Activated CD8-positive, alpha-beta memory T cell treated with anti-CD3 and anti-CD28 coated beads, Interleukin-2, amount 10 ng/mL, durations not matched to agents 7 days and 5 days (primary cell): Measurements from ENCODE around the gene ZFP91. TPM values are rescaled to one million over a fixed set of nuclear protein-coding genes. Genes with fewer than 3 reads are reported as not detected.
"Not testable (repeated sequence)": the region's sequence is repeated elsewhere in the genome, so short reads cannot be mapped to it uniquely, and the experiment has no call there.

Experiments
- ATAC-seq: fragments of 150-1000 bp; cut with Tn5 transposase; one replicate; pipeline ENCODE4 v1.10.0; 2021; ENCODE audit warnings: moderate library complexity
- CTCF ChIA-PET: fragments of 350-600 bp; sonication (Branson Sonifier 250); formaldehyde crosslinking; loops from one replicate; lab custom pipeline; 2021; ENCODE audit warnings: antibody characterized with exemption; lab: Charles Lee
- DNase-seq: peaks from one replicate; pipeline ENCODE4 v3.0.0-alpha.2; 2020
- H3K27ac Mint-ChIP-seq: one replicate; pipeline ENCODE4 v1.8.0; 2021; ENCODE audit warnings: mild to moderate bottlenecking, mixed read lengths
- H3K27me3 Mint-ChIP-seq: one replicate; pipeline ENCODE4 v1.8.0; 2021; ENCODE audit warnings: mixed read lengths
- H3K36me3 Mint-ChIP-seq: one replicate; pipeline ENCODE4 v1.8.0; 2021; ENCODE audit warnings: mild to moderate bottlenecking, mixed read lengths
- H3K4me1 Mint-ChIP-seq: one replicate; pipeline ENCODE4 v1.8.0; 2021; ENCODE audit warnings: mixed read lengths
- H3K4me3 Mint-ChIP-seq: one replicate; pipeline ENCODE4 v1.8.0; 2021; ENCODE audit warnings: mild to moderate bottlenecking, moderate library complexity, mixed read lengths
- H3K9me3 Mint-ChIP-seq: one replicate; pipeline ENCODE4 v1.8.0; 2022; ENCODE audit warnings: low read depth, mixed read lengths
- total RNA-seq, 2 experiments: library from RNA; stranded (reverse); gene quantifications; one replicate each; pipeline ENCODE4 v1.2.3, GENCODE V29; 2021

The ZFP91 gene, protein sequence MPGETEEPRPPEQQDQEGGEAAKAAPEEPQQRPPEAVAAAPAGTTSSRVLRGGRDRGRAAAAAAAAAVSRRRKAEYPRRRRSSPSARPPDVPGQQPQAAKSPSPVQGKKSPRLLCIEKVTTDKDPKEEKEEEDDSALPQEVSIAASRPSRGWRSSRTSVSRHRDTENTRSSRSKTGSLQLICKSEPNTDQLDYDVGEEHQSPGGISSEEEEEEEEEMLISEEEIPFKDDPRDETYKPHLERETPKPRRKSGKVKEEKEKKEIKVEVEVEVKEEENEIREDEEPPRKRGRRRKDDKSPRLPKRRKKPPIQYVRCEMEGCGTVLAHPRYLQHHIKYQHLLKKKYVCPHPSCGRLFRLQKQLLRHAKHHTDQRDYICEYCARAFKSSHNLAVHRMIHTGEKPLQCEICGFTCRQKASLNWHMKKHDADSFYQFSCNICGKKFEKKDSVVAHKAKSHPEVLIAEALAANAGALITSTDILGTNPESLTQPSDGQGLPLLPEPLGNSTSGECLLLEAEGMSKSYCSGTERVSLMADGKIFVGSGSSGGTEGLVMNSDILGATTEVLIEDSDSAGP
- total RNA-seq, result 10 to 100 TPM; 54.8 to 69.7 TPM

DNA sequence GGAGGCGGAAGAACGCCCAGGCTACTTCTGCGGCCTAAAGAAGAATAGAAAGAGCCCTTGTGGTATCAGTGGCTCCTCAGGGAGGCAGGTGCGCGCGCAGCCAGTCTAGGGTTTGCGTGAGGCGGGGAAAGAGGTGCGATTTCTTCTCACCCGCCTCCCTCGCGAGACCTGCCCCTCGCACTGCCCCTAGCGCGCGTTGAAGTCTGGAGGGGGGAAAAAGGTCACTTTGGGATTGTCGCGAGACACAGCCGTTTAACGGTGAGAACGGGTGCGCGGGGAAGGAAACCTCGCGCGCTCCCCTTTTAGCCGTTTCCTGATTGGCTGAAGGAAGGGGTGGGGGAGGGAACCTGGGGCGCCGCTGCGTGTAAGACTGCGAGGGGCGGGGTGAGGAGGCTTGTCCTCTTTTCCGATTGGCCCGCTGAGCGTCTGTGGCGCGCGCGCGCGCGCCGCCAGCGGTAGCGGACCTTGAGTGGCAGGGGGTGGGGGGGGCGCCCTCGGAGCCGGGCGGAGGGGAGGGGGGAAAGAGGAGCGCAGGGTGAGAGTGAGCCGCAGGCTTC is at the start of gene ZFP91:
Gene ZFP91, plus strand, starts transcription at position 429 of the 557 bp plus-strand sequence. CDS start 219 bp downstream, outside the sequence.
- H3K27me3 Mint-ChIP-seq, result no peaks in the 10 kb centered on the region
- peak; percentile 58 for ATAC-seq
- CTCF ChIA-PET, result interaction anchor here (0.9 to 4.4 kb wide), 5 partner anchors 11 to 74 kb away, joined by 3 to 25 read pairs (median 3); no protein-coding TSS in a partner anchor
- H3K4me1 Mint-ChIP-seq, result peaks cover 48% of the 10 kb centered on the region
- H3K27ac Mint-ChIP-seq, result peak within 1 kb of the TSS; percentile 97
- H3K9me3 Mint-ChIP-seq, result no peaks in the 10 kb centered on the region
- H3K4me3 Mint-ChIP-seq, result peak within 1 kb of the TSS; percentile 99
- peaks cover 28% of the 10 kb centered on the region for H3K36me3 Mint-ChIP-seq
- DNase-seq, result peak; percentile 98

DNA sequence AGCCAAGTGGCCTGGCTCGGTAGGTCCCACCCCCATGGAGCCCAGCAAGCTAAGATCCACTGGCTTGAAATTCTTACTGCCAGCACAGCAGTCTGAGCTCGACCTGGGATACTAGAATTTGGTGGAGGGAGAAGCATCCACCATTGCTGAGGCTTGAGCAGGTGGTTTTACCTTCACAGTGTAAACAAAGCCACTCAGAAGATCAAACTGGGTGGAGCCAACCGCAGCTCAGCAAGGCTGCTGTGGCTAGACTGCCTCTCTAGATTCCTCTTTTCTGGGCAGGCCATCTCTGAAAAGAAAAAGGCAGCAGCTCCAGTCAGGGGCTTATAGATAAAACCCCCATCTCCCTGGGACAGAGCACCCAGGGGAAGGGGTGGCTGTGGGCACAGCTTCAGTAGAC is 48.6 kb upstream of the ZFP91 start:
- no peak overlapping the region for H3K4me3 Mint-ChIP-seq
- DNase-seq (no peak), ATAC-seq (peak; percentile 50)
- H3K27ac Mint-ChIP-seq, result no peak overlapping the region
- H3K9me3 Mint-ChIP-seq, result no peaks in the 10 kb centered on the region
- H3K36me3 Mint-ChIP-seq, result peaks cover 66% of the 10 kb centered on the region
- peaks cover 38% of the 10 kb centered on the region for H3K4me1 Mint-ChIP-seq
- CTCF ChIA-PET, result interaction anchor here (1.2 kb wide), 1 partner anchor 18 kb away, joined by 3 read pairs; no protein-coding TSS in a partner anchor
- no peaks in the 10 kb centered on the region for H3K27me3 Mint-ChIP-seq

DNA sequence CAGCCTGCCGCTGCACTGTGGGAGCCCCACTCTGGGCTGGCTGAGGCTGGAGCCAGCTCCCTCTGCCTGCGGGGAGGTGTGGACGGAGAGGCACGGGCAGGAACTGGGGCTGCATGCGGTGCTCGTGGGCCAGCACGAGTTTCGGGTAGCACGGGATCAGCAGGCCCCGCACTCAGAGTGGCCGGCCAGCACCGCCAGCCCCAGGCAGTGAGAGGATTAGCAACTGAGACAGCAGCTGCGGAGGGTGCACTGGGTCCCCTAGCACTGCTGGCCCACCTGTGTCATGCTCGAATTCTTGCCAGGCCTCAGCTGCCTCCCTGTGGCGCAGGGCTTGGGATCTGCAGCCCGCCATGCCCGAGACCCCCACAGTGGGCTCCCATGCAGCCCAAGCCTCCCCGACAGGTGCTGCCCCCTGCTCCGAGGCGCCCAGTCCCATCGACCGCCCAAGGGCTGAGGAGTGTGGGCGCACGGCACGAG is 47.0 kb upstream of the ZFP91 start:
- ATAC-seq, result no peak
- no peak for DNase-seq
- H3K9me3 Mint-ChIP-seq, result no peaks in the 10 kb centered on the region
- CTCF ChIA-PET, result interaction anchor here (1.4 to 1.7 kb wide), 2 partner anchors 15 to 1074 kb away, joined by 3 to 4 read pairs; no protein-coding TSS in a partner anchor
- H3K36me3 Mint-ChIP-seq, result peaks cover 79% of the 10 kb centered on the region
- H3K27me3 Mint-ChIP-seq, result no peaks in the 10 kb centered on the region
- H3K4me1 Mint-ChIP-seq, result peaks cover 28% of the 10 kb centered on the region
- no peak overlapping the region for H3K4me3 Mint-ChIP-seq
- H3K27ac Mint-ChIP-seq, result no peak overlapping the region

DNA sequence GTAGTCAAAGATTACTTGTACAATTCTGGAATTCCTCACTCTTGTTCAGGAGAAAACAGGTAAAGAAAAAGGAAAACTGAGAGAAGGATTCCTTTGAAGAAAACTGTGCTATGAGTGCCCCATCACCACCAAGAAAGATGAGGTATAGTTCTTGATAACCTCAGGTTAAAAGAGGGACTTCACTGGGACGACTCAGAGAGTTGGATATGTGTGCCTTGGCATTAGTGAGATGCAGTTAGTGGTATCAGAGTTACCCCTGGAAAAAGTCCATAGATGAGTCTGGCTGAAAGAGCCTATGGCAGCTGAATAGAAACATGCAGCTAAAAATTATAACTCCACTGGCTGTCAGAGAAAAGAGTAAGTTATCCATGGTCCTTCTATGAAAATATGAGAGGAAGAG is 32.0 kb upstream of the ZFP91 start:
- Mint-ChIP-seq H3K27me3 (no peaks in the 10 kb centered on the region), H3K27ac (no peak overlapping the region), H3K4me3 (no peak overlapping the region), H3K36me3 (peaks cover 69% of the 10 kb centered on the region), H3K4me1 (no peaks in the 10 kb centered on the region), H3K9me3 (no peaks in the 10 kb centered on the region)
- CTCF ChIA-PET, result interaction anchor here (1.2 kb wide), 1 partner anchor 21 kb away, joined by 3 read pairs; no protein-coding TSS in a partner anchor
- no peak for ATAC-seq
- DNase-seq, result no peak

DNA sequence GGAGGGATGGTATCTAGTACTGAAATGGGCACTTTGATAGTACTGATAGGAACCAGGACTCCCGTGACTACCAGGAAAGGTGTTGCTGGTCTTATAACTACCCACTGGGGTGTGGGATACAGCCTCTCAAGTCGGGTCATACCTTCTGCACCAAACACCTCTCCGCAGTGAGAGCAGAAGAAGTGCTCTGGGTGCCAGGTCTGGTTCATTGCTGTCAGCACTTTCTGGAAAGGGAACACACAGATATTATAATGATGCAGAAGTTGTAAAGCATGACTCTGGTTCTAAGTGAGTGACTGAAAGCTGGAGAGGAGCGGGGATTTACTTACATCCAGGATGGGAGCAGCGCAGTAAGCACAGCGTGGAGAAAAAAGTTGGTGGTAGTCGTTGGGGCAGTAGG is 29.2 kb upstream of the ZFP91 start:
- DNase-seq, result no peak
- ATAC-seq, result no peak
- Mint-ChIP-seq H3K27ac (no peak overlapping the region), H3K36me3 (peaks cover 78% of the 10 kb centered on the region), H3K9me3 (no peaks in the 10 kb centered on the region), H3K4me3 (no peak overlapping the region), H3K4me1 (peaks cover 5% of the 10 kb centered on the region), H3K27me3 (no peaks in the 10 kb centered on the region)
- CTCF ChIA-PET, result no interaction called here

DNA sequence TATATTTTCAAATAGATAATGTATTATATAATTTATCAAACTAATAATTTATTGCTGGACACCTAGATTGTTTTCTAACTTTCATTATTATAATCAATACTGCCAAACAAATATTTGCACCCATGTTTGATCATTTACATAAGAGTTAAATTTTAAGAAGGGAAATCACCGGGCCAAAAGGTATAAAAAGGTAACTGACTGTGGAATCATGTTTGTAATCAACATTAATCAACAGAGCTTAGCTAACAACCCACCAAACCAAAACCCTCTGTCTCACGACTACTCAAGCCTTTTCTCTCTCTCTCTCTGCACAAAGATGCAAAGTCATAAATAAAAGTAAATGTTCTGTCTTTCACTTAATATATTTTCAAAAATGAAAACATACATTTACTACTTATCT is 18.0 kb upstream of the ZFP91 start:
- H3K4me1 Mint-ChIP-seq, result peaks cover 41% of the 10 kb centered on the region
- no peaks in the 10 kb centered on the region for H3K9me3 Mint-ChIP-seq
- CTCF ChIA-PET, result interaction anchor here (1.3 kb wide), 1 partner anchor 16 kb away, joined by 3 read pairs; no protein-coding TSS in a partner anchor
- H3K27ac Mint-ChIP-seq, result no peak overlapping the region
- no peak overlapping the region for H3K4me3 Mint-ChIP-seq
- ATAC-seq, result no peak
- peaks cover 45% of the 10 kb centered on the region for H3K36me3 Mint-ChIP-seq
- H3K27me3 Mint-ChIP-seq, result no peaks in the 10 kb centered on the region
- DNase-seq, result no peak

DNA sequence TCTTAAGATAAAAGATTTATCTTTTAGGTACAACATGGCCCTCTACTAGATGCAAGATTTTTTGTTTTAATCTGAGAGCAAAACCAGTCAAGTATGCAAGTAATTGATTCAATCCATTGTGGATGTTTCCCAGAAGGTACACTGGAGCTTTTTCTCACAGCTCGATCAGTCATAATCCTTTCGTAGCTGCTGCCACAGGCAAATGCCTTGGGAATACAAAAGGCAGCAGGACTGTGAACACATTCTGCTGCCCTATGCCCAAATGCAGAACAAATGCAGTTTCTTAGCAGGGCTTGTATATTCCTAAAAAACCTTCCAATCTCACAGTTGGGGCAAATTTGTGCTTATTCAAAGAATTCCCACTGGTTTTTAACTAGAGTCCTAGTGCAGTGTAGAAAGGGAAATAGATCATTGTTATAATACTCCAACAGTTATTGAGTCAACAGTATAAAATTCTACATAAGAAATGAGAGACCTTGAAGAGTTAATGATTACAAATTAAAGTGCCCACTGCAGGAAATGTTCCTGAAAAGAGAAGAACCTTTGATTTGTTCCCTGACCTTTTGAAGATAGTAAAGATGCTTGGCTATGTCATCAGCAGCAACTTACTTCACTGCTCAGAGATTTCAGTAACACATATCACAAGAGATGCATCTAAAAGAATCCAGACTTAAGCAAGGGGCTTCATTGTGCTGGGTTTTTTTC is 17.3 kb upstream of the ZFP91 start:
- Mint-ChIP-seq H3K4me3 (no peak overlapping the region), H3K4me1 (peaks cover 42% of the 10 kb centered on the region), H3K27ac (no peak overlapping the region), H3K36me3 (peaks cover 47% of the 10 kb centered on the region), H3K9me3 (no peaks in the 10 kb centered on the region), H3K27me3 (no peaks in the 10 kb centered on the region)
- CTCF ChIA-PET, result interaction anchor here (1.3 to 1.4 kb wide), 2 partner anchors 15 to 68 kb away, joined by 3 to 4 read pairs; no protein-coding TSS in a partner anchor
- no peak for ATAC-seq
- no peak for DNase-seq

DNA sequence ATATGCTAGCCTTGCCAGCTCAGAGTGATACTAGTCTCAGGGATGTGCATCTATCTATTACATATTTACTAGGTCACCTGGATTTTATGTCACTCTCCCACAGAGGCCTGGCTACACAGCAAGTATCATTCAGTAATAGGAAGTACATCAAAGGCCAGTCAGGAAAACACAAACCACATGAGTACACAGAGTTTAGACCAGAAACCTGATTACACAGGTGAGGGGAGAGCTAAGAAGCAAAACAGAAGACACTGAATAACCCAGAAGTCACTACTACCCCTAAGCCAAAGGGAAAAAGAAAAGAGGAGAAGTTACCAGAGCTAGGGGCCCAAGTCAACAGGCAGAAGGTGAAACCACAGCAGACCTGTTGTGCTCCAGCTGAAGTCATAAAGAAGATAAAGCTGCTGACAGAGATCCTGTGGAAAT is 16.5 kb upstream of the ZFP91 start:
- CTCF ChIA-PET, result interaction anchor here (1.4 kb wide), 1 partner anchor 67 kb away, joined by 4 read pairs; no protein-coding TSS in a partner anchor
- Mint-ChIP-seq H3K27me3 (no peaks in the 10 kb centered on the region), H3K4me3 (no peak overlapping the region), H3K36me3 (peaks cover 43% of the 10 kb centered on the region), H3K4me1 (peaks cover 43% of the 10 kb centered on the region), H3K27ac (peak overlapping the region; percentile 69), H3K9me3 (no peaks in the 10 kb centered on the region)
- ATAC-seq (peak; percentile 36), DNase-seq (no peak)

DNA sequence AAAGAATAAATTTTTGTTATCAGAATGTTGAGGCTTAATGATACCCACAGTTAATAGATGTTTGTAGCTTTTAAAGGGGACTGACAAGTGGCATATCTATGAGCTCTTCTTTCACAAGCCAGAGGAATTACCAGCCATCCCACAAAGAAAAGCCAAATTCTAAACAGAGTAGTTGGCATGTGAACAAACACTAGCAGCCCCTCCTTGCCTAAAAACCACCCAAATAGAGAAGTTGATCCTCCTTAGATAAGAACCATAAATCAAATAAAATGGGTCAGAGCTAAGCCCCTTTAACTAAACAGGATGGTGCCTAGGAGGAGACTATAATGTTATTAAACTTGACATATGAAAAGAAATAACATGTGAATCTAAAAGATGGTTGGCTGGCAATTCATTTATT is 14.6 kb upstream of the ZFP91 start:
- CTCF ChIA-PET, result interaction anchor here (1.0 to 1.8 kb wide), 3 partner anchors 11 to 18 kb away, joined by 3 to 8 read pairs (median 4); partner anchors contain the start of gene LPXN
- Mint-ChIP-seq H3K27me3 (no peaks in the 10 kb centered on the region), H3K27ac (peak overlapping the region; percentile 35), H3K4me3 (no peak overlapping the region), H3K4me1 (peaks cover 60% of the 10 kb centered on the region), H3K36me3 (peaks cover 51% of the 10 kb centered on the region), H3K9me3 (no peaks in the 10 kb centered on the region)
- no peak for DNase-seq
- ATAC-seq, result no peak

DNA sequence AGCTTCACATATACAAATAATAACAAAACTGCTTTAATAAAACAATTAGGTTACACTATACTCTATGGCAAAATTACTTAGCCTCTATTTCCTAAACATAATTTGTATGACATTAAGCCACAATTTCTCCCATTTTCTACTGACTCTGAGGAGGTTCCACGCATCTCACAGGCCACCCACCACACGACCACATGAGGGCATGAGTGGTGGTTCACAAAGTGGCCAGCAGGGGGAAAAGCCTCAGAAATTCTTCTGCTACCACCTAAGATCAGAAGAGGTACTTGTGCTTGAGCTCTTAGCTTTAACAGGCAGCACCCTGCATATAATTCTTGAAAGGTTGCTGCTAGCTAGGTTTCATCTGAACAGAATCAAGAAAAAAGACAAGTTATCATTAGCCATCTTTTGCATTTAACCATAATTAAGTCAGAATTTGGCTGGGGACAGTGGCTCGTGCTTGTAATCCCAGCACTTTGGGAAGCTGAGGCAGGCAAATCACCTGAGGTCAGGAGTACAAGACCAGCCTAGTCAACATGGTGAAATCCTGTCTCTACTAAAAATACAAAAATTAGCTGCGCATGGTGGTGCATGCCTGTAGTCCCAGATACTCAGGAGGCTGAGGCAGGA is 10.9 kb upstream of the ZFP91 start:
- ATAC-seq (peak; percentile 95), DNase-seq (peak; percentile 85)
- peak overlapping the region; percentile 38 for H3K4me3 Mint-ChIP-seq
- no peaks in the 10 kb centered on the region for H3K9me3 Mint-ChIP-seq
- CTCF ChIA-PET, result interaction anchor here (0.6 to 3.4 kb wide), 21 partner anchors 8 to 891 kb away, joined by 3 to 28 read pairs (median 4); partner anchors contain the start of genes LPXN and ZFP91
- H3K27me3 Mint-ChIP-seq, result no peaks in the 10 kb centered on the region
- H3K36me3 Mint-ChIP-seq, result peaks cover 55% of the 10 kb centered on the region
- H3K27ac Mint-ChIP-seq, result peak overlapping the region; percentile 78
- peaks cover 71% of the 10 kb centered on the region for H3K4me1 Mint-ChIP-seq

DNA sequence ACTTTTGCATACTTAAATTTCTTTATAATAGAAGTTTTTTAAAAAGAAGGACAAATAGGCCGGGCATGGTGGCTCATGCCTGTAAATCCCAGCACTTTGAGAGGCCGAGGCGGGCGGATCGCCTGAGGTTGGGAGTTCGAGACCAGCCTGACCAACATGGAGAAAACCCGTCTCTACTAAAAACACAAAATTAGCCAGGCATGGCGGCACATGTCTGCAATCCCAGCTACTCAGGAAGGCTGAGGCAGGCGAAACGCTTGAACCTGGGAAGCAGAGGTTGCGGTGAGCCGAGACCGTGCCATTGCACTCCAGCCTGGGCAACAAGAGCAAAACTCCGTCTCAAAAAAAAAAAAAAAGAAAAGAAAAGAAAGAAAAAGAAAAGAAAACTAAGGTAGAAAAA is 6.0 kb upstream of the ZFP91 start:
- not testable (repeated sequence) for DNase-seq, ATAC-seq, H3K27me3 Mint-ChIP-seq, H3K9me3 Mint-ChIP-seq
- H3K36me3 Mint-ChIP-seq, result peaks cover 44% of the 10 kb centered on the region
- peak overlapping the region; percentile 99 for H3K4me3 Mint-ChIP-seq
- peaks cover 63% of the 10 kb centered on the region for H3K4me1 Mint-ChIP-seq
- CTCF ChIA-PET, result interaction anchor here (1.1 to 1.4 kb wide), 2 partner anchors 56 to 57 kb away, joined by 4 to 5 read pairs; no protein-coding TSS in a partner anchor
- peak overlapping the region; percentile 95 for H3K27ac Mint-ChIP-seq

DNA sequence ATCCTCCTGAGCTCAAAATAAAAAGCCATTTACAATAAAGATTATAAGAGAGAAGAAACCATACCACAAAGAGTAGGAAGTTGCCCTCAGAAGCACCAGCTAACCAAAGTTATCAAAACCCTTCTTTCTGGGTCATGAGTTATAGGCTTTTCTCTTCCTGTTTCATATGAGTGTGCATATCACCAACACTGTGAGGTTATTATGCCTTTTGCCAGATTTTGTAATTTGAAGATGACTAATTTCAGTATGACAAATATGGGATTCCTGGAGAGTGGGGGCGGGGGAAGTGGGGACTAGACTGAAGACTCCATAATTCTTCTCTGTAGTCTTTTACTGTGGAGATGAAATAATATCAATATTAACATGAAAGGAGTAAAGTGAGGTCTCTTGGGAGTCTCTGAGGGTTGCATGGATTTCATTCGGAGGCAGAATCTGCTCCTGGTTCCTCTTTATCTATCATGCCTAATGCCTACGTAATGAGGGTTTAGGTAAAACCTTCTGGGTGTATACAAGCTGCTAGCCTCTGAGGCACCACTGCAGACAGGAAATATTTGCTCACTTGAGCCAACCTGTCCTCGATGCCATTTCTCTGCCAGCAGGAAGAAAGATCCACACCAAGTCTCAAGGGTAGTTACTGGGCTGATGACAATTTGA is 5.3 kb upstream of the ZFP91 start:
- Mint-ChIP-seq H3K4me1 (peaks cover 56% of the 10 kb centered on the region), H3K27ac (peak overlapping the region; percentile 95), H3K9me3 (no peaks in the 10 kb centered on the region), H3K4me3 (peak overlapping the region; percentile 99), H3K36me3 (peaks cover 40% of the 10 kb centered on the region), H3K27me3 (no peaks in the 10 kb centered on the region)
- peak; percentile 69 for DNase-seq
- CTCF ChIA-PET, result interaction anchor here (1.1 to 1.4 kb wide), 2 partner anchors 55 to 56 kb away, joined by 4 to 5 read pairs; no protein-coding TSS in a partner anchor
- ATAC-seq, result peak; percentile 10
